Breast epithelium (tissue), 3 donors: ENCODE data around the gene TRAF7.

ENCODE experiments used
- CTCF ChIP-seq, 3 donors: fragments of 450-650 bp; IDR thresholded peaks; one replicate each; pipeline ENCODE4 v1.5.1; 2016 to 2017; ENCODE audit warnings: antibody characterized with exemption in 3 of 3, mild to moderate bottlenecking in 3 of 3, moderate library complexity in 3 of 3
- POLR2A ChIP-seq: fragments of 450-650 bp; IDR thresholded peaks from one replicate; pipeline ENCODE4 v1.6.1; 2016; ENCODE audit warnings: antibody characterized with exemption, mild to moderate bottlenecking, moderate library complexity
- POLR2AphosphoS5 ChIP-seq, 3 donors: sonication (generic); formaldehyde crosslinking; IDR thresholded peaks; one replicate each; pipeline ENCODE4 v1.6.1; 2017; ENCODE audit warnings: antibody characterized with exemption in 3 of 3

GRCh38 chr16:2184962-2185361 lies 29.4 kb downstream of the TRAF7 start:
- TF ChIP-seq CTCF (IDR thresholded peaks at IDR 0.05), result no peak
- TF ChIP-seq POLR2A, result no peak
- no peak for TF ChIP-seq POLR2AphosphoS5 (IDR thresholded peaks at IDR 0.05)
